Loucy (cell line): Measurements from ENCODE around the gene SCARB1.

Experiments used
- H2AFZ ChIP-seq: fragments of 200-600 bp; sonication (generic); 2 replicates; pipeline ENCODE4 v1.6.0; 2016; ENCODE audit warnings: antibody characterized with exemption, mild to moderate bottlenecking, low read length, moderate library complexity
- H3F3A ChIP-seq: fragments of 200-600 bp; 2 replicates; pipeline ENCODE4 v1.6.0; 2016; ENCODE audit warnings: antibody characterized with exemption, low read depth, mild to moderate bottlenecking
- H3K27me3 ChIP-seq: fragments of 200-600 bp; sonication (generic); 2 replicates; pipeline ENCODE4 v1.6.1; 2014; ENCODE audit warnings: low read length, mild to moderate bottlenecking; ENCODE audit not compliant: insufficient read depth, poor library complexity, severe bottlenecking
- H3K36me3 ChIP-seq: fragments of 200-600 bp; sonication (generic); 2 replicates; pipeline ENCODE4 v1.6.1; 2016; ENCODE audit warnings: low read length; ENCODE audit not compliant: insufficient read depth
- H3K4me1 ChIP-seq: fragments of 200-600 bp; sonication (generic); 2 replicates; pipeline ENCODE4 v1.5.1; 2014; ENCODE audit warnings: low read length, mild to moderate bottlenecking; ENCODE audit not compliant: insufficient read depth, poor library complexity, severe bottlenecking
- H3K4me2 ChIP-seq: fragments of 200-600 bp; sonication (generic); 2 replicates; pipeline ENCODE4 v1.6.0; 2014; ENCODE audit warnings: antibody characterized with exemption, low read length, low read depth, mild to moderate bottlenecking; ENCODE audit not compliant: poor library complexity, severe bottlenecking
- H3K4me3 ChIP-seq: fragments of 200-600 bp; sonication (generic); 2 replicates; pipeline ENCODE4 v1.5.1; 2014; ENCODE audit warnings: low read length, mild to moderate bottlenecking, mixed read lengths; ENCODE audit not compliant: poor library complexity, severe bottlenecking
- H3K79me2 ChIP-seq: fragments of 200-600 bp; sonication (generic); 2 replicates; pipeline ENCODE4 v1.6.1; 2014; ENCODE audit warnings: low read length; ENCODE audit not compliant: insufficient read depth
- H3K9ac ChIP-seq: fragments of 200-600 bp; sonication (generic); 2 replicates; pipeline ENCODE4 v1.6.0; 2014; ENCODE audit warnings: mild to moderate bottlenecking, low read depth, low read length, moderate library complexity; ENCODE audit not compliant: poor library complexity, severe bottlenecking
- H3K9me2 ChIP-seq: fragments of 200-600 bp; sonication (generic); replicated peaks from 2 replicates; pipeline ENCODE4 v1.6.1; 2016; ENCODE audit warnings: low read depth, low read length, mixed read lengths
- H3K9me3 ChIP-seq: fragments of 200-600 bp; sonication (generic); 2 replicates; pipeline ENCODE4 v1.6.1; 2014; ENCODE audit warnings: mild to moderate bottlenecking, antibody characterized with exemption, low read length, low read depth; ENCODE audit not compliant: insufficient read depth
- H4K20me1 ChIP-seq: fragments of 200-600 bp; sonication (generic); 2 replicates; pipeline ENCODE4 v1.6.0; 2014; ENCODE audit warnings: antibody characterized with exemption, low read length, mild to moderate bottlenecking; ENCODE audit not compliant: insufficient read depth, poor library complexity, severe bottlenecking
- CTCF ChIP-seq: fragments of 200-600 bp; sonication (generic); conservative IDR thresholded peaks from 2 replicates; pipeline ENCODE4 v1.5.1; 2014; ENCODE audit warnings: mild to moderate bottlenecking, antibody characterized with exemption, low read length
- EZH2phosphoT487 ChIP-seq: fragments of 200-600 bp; IDR thresholded peaks from 2 replicates; pipeline ENCODE4 v1.6.1; 2018; ENCODE audit warnings: antibody characterized with exemption, mild to moderate bottlenecking, moderate library complexity, borderline replicate concordance

SCARB1 gene

GRCh38 chr12:124821252-124822200 is 42.1 kb downstream of the SCARB1 start:
- no peak overlapping the region for H3K4me3 ChIP-seq
- H3F3A ChIP-seq = no peaks in the 10 kb centered on the region
- no peaks in the 10 kb centered on the region for H3K79me2 ChIP-seq
- H3K9me2 ChIP-seq = no peaks in the 10 kb centered on the region
- H3K27me3 ChIP-seq = no peaks in the 10 kb centered on the region
- no peaks in the 10 kb centered on the region for H3K4me1 ChIP-seq
- H2AFZ ChIP-seq = no peak overlapping the region
- no peaks in the 10 kb centered on the region for H4K20me1 ChIP-seq
- H3K36me3 ChIP-seq = no peaks in the 10 kb centered on the region
- H3K9me3 ChIP-seq = no peaks in the 10 kb centered on the region
- no peak for TF ChIP-seq CTCF
- TF ChIP-seq EZH2phosphoT487 = no peak
- H3K9ac ChIP-seq = no peak overlapping the region
- H3K4me2 ChIP-seq = no peak overlapping the region

GRCh38 chr12:124820199-124820598 is 43.5 kb downstream of the SCARB1 start:
- Histone ChIP-seq H4K20me1 (no peaks in the 10 kb centered on the region), H3K9me3 (no peaks in the 10 kb centered on the region), H3K9me2 (no peaks in the 10 kb centered on the region), H3K27me3 (no peaks in the 10 kb centered on the region), H3K79me2 (no peaks in the 10 kb centered on the region), H3K9ac (no peak overlapping the region), H3K4me2 (no peak overlapping the region), H2AFZ (no peak overlapping the region), H3K4me1 (no peaks in the 10 kb centered on the region), H3F3A (no peaks in the 10 kb centered on the region), H3K36me3 (no peaks in the 10 kb centered on the region), H3K4me3 (no peak overlapping the region)
- no peak for TF ChIP-seq CTCF
- no peak for TF ChIP-seq EZH2phosphoT487

DNA sequence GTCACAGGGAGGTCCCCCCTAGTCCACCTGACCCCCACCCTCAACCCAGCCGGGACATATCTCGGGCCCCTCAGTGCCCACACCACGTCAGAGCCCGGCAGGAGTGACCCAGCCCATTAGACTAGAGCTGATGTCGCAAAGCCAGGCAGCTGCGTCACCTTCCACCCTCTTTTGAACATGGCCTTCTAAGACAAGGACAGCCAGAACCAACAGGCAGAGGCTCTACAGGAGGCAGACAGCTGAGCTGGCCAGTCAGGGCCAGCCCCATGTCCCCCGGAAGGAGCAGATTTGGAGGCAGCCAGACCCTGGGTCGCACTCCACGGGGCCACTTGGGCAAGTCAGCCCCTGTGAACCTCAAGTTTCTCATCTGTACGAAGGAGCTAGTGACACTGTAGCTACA is 44.1 kb downstream of the SCARB1 start:
- Histone ChIP-seq H3K4me2 (no peak overlapping the region), H3K9me2 (no peaks in the 10 kb centered on the region), H4K20me1 (no peaks in the 10 kb centered on the region), H3K36me3 (no peaks in the 10 kb centered on the region; the same call in 1 of the 2 replicates), H2AFZ (no peak overlapping the region), H3F3A (no peaks in the 10 kb centered on the region), H3K9me3 (no peaks in the 10 kb centered on the region), H3K9ac (no peak overlapping the region), H3K4me1 (no peaks in the 10 kb centered on the region), H3K4me3 (no peak overlapping the region), H3K27me3 (no peaks in the 10 kb centered on the region), H3K79me2 (no peaks in the 10 kb centered on the region)
- no peak for TF ChIP-seq CTCF
- TF ChIP-seq EZH2phosphoT487 = no peak
